Gastroesophageal sphincter (tissue), 3 donors: ENCODE data around the gene SH3PXD2A.

Source experiments
- CTCF ChIP-seq, 4 experiments: fragments of 200-600 bp in 2 of 4; fragments of 450-650 bp in 2 of 4; sonication (generic) in 1 of 4; IDR thresholded peaks; one replicate each; pipeline ENCODE4 v1.5.1; 2017 to 2019; ENCODE audit warnings: antibody characterized with exemption in 4 of 4, mild to moderate bottlenecking in 2 of 4, moderate library complexity in 2 of 4
- EP300 ChIP-seq: sonication (generic); formaldehyde crosslinking; IDR thresholded peaks from one replicate; pipeline ENCODE4 v1.6.1; 2017; ENCODE audit warnings: antibody characterized with exemption, mild to moderate bottlenecking
- POLR2A ChIP-seq, 2 donors: fragments of 450-650 bp; IDR thresholded peaks; one replicate each; pipeline ENCODE4 v1.6.1; 2017; ENCODE audit warnings: antibody characterized with exemption in 2 of 2, mild to moderate bottlenecking in 2 of 2, moderate library complexity in 1 of 2

GRCh38 chr10:103767756-103768155, 87.6 kb downstream of the SH3PXD2A start:
- TF ChIP-seq CTCF (IDR thresholded peaks at IDR 0.05) (no peak), POLR2A (IDR thresholded peaks at IDR 0.05) (no peak), EP300 (no peak)
